DND-41 (cell line): ENCODE results near the gene BMP7.

Source experiments
- CTCF ChIP-seq: IDR thresholded peaks from 2 replicates; pipeline ENCODE4 v1.5.1; 2012; ENCODE audit warnings: borderline replicate concordance, low read length, moderate library complexity, mild to moderate bottlenecking; ENCODE audit not compliant: poor library complexity, severe bottlenecking; ENCODE audit errors: extremely low read depth
- EZH2 ChIP-seq: IDR thresholded peaks from 3 replicates; pipeline ENCODE4 v1.6.1; 2012; ENCODE audit warnings: borderline replicate concordance, low read depth, mild to moderate bottlenecking, moderate library complexity, low read length, inconsistent platforms; ENCODE audit not compliant: severe bottlenecking

- no peak for TF ChIP-seq EZH2
- no peak for TF ChIP-seq CTCF
Observed at GRCh38 chr20:57281900-57282299, 15.5 kb upstream of the BMP7 start.
